Activated naive CD8-positive, alpha-beta T cell treated with anti-CD3 and anti-CD28 coated beads, Interleukin-2, amount 50 U/mL, for 24 hours (primary cell): ENCODE data around the gene PROC.

Experiments
- ATAC-seq: fragments of 150-1000 bp; cut with Tn5 transposase; one replicate; pipeline ENCODE4 v1.10.0; 2021
- DNase-seq: peaks from one replicate; pipeline ENCODE4 v3.0.0; 2021
- H3K27ac Mint-ChIP-seq: one replicate; pipeline ENCODE4 v1.8.0; 2021; ENCODE audit warnings: mild to moderate bottlenecking, mixed read lengths
- H3K27me3 Mint-ChIP-seq: one replicate; pipeline ENCODE4 v1.8.0; 2021; ENCODE audit warnings: mixed read lengths
- H3K36me3 Mint-ChIP-seq: one replicate; pipeline ENCODE4 v1.8.0; 2021; ENCODE audit warnings: low read depth, mixed read lengths
- H3K4me1 Mint-ChIP-seq: one replicate; pipeline ENCODE4 v1.8.0; 2021; ENCODE audit warnings: mixed read lengths
- H3K4me3 Mint-ChIP-seq: one replicate; pipeline ENCODE4 v1.8.0; 2021; ENCODE audit warnings: mild to moderate bottlenecking, moderate library complexity, mixed read lengths
- H3K9me3 Mint-ChIP-seq: one replicate; pipeline ENCODE4 v1.8.0; 2021; ENCODE audit warnings: mixed read lengths

PROC gene

GRCh38 chr2:127387655-127388422, 30.4 kb upstream of the PROC start, which contains the start of gene MAP3K2:
TSS of gene MAP3K2 (minus strand) at chr2:127387975. CDS start at chr2:127343129, 44,846 bp downstream.
- Mint-ChIP-seq H3K27me3 (no peaks in the 10 kb centered on the region), H3K4me3 (peak within 1 kb of the TSS; percentile 93), H3K4me1 (peaks cover 77% of the 10 kb centered on the region), H3K27ac (peak within 1 kb of the TSS; percentile 94), H3K36me3 (peaks cover 14% of the 10 kb centered on the region), H3K9me3 (peaks cover 4% of the 10 kb centered on the region)
- peak; percentile 96 for DNase-seq
- ATAC-seq: peak; percentile 75

- Mint-ChIP-seq H3K9me3 (peaks cover 4% of the 10 kb centered on the region), H3K4me1 (peaks cover 76% of the 10 kb centered on the region), H3K36me3 (peaks cover 9% of the 10 kb centered on the region), H3K27me3 (no peaks in the 10 kb centered on the region), H3K4me3 (peak overlapping the region; percentile 82), H3K27ac (peak overlapping the region; percentile 94)
- peak; percentile 52 for ATAC-seq
- DNase-seq: no peak
Measured at GRCh38 chr2:127388423-127389164, 29.6 kb upstream of the PROC start.

- Mint-ChIP-seq H3K4me3 (no peak overlapping the region), H3K9me3 (peaks cover 8% of the 10 kb centered on the region), H3K4me1 (peaks cover 68% of the 10 kb centered on the region), H3K27ac (peak overlapping the region; percentile 12), H3K27me3 (no peaks in the 10 kb centered on the region), H3K36me3 (peaks cover 4% of the 10 kb centered on the region)
- ATAC-seq (no peak), DNase-seq (no peak)
Measured at GRCh38 chr2:127389778-127390435, 28.3 kb upstream of the PROC start.

- Mint-ChIP-seq H3K9me3 (peaks cover 8% of the 10 kb centered on the region), H3K27ac (peak overlapping the region; percentile 79), H3K4me3 (no peak overlapping the region), H3K4me1 (peaks cover 48% of the 10 kb centered on the region), H3K36me3 (peaks cover 2% of the 10 kb centered on the region), H3K27me3 (no peaks in the 10 kb centered on the region)
- ATAC-seq (no peak), DNase-seq (no peak)
Measured at GRCh38 chr2:127392133-127392827, 25.9 kb upstream of the PROC start.

GRCh38 chr2:127392828-127393578, 25.2 kb upstream of the PROC start:
- no peak for ATAC-seq
- Mint-ChIP-seq H3K4me1 (peaks cover 53% of the 10 kb centered on the region), H3K36me3 (peaks cover 2% of the 10 kb centered on the region), H3K4me3 (no peak overlapping the region), H3K9me3 (peaks cover 8% of the 10 kb centered on the region), H3K27me3 (no peaks in the 10 kb centered on the region), H3K27ac (peak overlapping the region; percentile 79)
- DNase-seq: no peak

GRCh38 chr2:127394492-127394891, 23.7 kb upstream of the PROC start:
- Mint-ChIP-seq H3K27ac (no peak overlapping the region), H3K4me1 (peaks cover 49% of the 10 kb centered on the region), H3K9me3 (peaks cover 8% of the 10 kb centered on the region), H3K27me3 (no peaks in the 10 kb centered on the region), H3K36me3 (peaks cover 2% of the 10 kb centered on the region), H3K4me3 (no peak overlapping the region)
- no peak for DNase-seq
- ATAC-seq: no peak

- no peak overlapping the region for H3K27ac Mint-ChIP-seq
- ATAC-seq (no peak), DNase-seq (no peak)
- no peak overlapping the region for H3K4me3 Mint-ChIP-seq
- H3K4me1 Mint-ChIP-seq: peaks cover 42% of the 10 kb centered on the region
- peaks cover 5% of the 10 kb centered on the region for H3K9me3 Mint-ChIP-seq
- H3K27me3 Mint-ChIP-seq: no peaks in the 10 kb centered on the region
- H3K36me3 Mint-ChIP-seq: peaks cover 2% of the 10 kb centered on the region
Measured at GRCh38 chr2:127397568-127398238, 20.5 kb upstream of the PROC start.

GRCh38 chr2:127398239-127398590, 20.0 kb upstream of the PROC start:
- H3K4me1 Mint-ChIP-seq: peaks cover 37% of the 10 kb centered on the region
- ATAC-seq (peak; percentile 70), DNase-seq (peak; percentile 55)
- H3K9me3 Mint-ChIP-seq: peaks cover 4% of the 10 kb centered on the region
- H3K4me3 Mint-ChIP-seq: no peak overlapping the region
- H3K27me3 Mint-ChIP-seq: no peaks in the 10 kb centered on the region
- peak overlapping the region; percentile 70 for H3K27ac Mint-ChIP-seq
- H3K36me3 Mint-ChIP-seq: peaks cover 2% of the 10 kb centered on the region

GRCh38 chr2:127400533-127400896, 17.7 kb upstream of the PROC start:
- ATAC-seq: no peak
- no peak for DNase-seq
- H3K27ac Mint-ChIP-seq: no peak overlapping the region
- peaks cover 34% of the 10 kb centered on the region for H3K4me1 Mint-ChIP-seq
- no peaks in the 10 kb centered on the region for H3K36me3 Mint-ChIP-seq
- H3K9me3 Mint-ChIP-seq: no peaks in the 10 kb centered on the region
- H3K4me3 Mint-ChIP-seq: no peak overlapping the region
- H3K27me3 Mint-ChIP-seq: peaks cover 4% of the 10 kb centered on the region

- no peak for DNase-seq
- Mint-ChIP-seq H3K9me3 (no peaks in the 10 kb centered on the region), H3K27ac (peak overlapping the region; percentile 63), H3K36me3 (no peaks in the 10 kb centered on the region), H3K27me3 (peaks cover 4% of the 10 kb centered on the region), H3K4me3 (no peak overlapping the region), H3K4me1 (peaks cover 34% of the 10 kb centered on the region)
- peak; percentile 69 for ATAC-seq
Measured at GRCh38 chr2:127400897-127401756, 17.1 kb upstream of the PROC start.

GRCh38 chr2:127401757-127402695, 16.2 kb upstream of the PROC start:
- H3K4me1 Mint-ChIP-seq: peaks cover 34% of the 10 kb centered on the region
- no peaks in the 10 kb centered on the region for H3K36me3 Mint-ChIP-seq
- DNase-seq: peak; percentile 60
- H3K27me3 Mint-ChIP-seq: peaks cover 7% of the 10 kb centered on the region
- H3K9me3 Mint-ChIP-seq: no peaks in the 10 kb centered on the region
- peak overlapping the region; percentile 63 for H3K27ac Mint-ChIP-seq
- ATAC-seq: peak; percentile 69
- no peak overlapping the region for H3K4me3 Mint-ChIP-seq

- no peak for DNase-seq
- Mint-ChIP-seq H3K4me3 (no peak overlapping the region), H3K9me3 (no peaks in the 10 kb centered on the region), H3K36me3 (no peaks in the 10 kb centered on the region), H3K27ac (no peak overlapping the region), H3K4me1 (peaks cover 30% of the 10 kb centered on the region), H3K27me3 (peaks cover 7% of the 10 kb centered on the region)
- ATAC-seq: no peak
Measured at GRCh38 chr2:127403460-127403859, 14.8 kb upstream of the PROC start.
